Common myeloid progenitor, CD34-positive (primary cell): Measurements from ENCODE around the gene TRMT61A.

ENCODE experiments used
- CTCF ChIA-PET: fragments of 350-600 bp; sonication (Branson Sonifier 250); formaldehyde crosslinking; loops from one replicate; lab custom pipeline; 2021; ENCODE audit warnings: antibody characterized with exemption; lab: Charles Lee
- POLR2A ChIA-PET: fragments of 350-600 bp; sonication (Branson Sonifier 250); formaldehyde crosslinking; loops from one replicate; lab custom pipeline; 2021; ENCODE audit warnings: antibody characterized with exemption; lab: Charles Lee
- DNase-seq, 3 donors: peaks; one replicate each; pipeline versions ENCODE4 v3.0.0 to v3.0.0-alpha.2; 2013
- H3K27ac ChIP-seq, 2 experiments: 1 replicate in 1 of 2; 2 replicates in 1 of 2; pipeline ENCODE4 v1.7.0; 2013; ENCODE audit warnings: inconsistent platforms in 2 of 2, low read length in 2 of 2, mild to moderate bottlenecking in 2 of 2, low read depth in 1 of 2, moderate library complexity in 1 of 2; ENCODE audit not compliant: severe bottlenecking in 2 of 2, insufficient read depth in 1 of 2, poor library complexity in 1 of 2
- H3K27me3 ChIP-seq, 5 experiments: replicated peaks in 2 of 5; 1 replicate in 3 of 5; 2 replicates in 2 of 5; pipeline versions ENCODE4 v1.6.1 to v1.7.0; 2013; ENCODE audit warnings: low read length in 4 of 5, mild to moderate bottlenecking in 2 of 5, moderate library complexity in 2 of 5, inconsistent platforms in 1 of 5; ENCODE audit not compliant: insufficient read depth in 5 of 5, control insufficient read depth in 4 of 5
- H3K36me3 ChIP-seq, 4 experiments: 1 replicate in 2 of 4; 2 replicates in 2 of 4; pipeline versions ENCODE4 v1.6.1 to v1.7.0; 2013; ENCODE audit warnings: low read length in 3 of 4, control low read depth in 1 of 4, mild to moderate bottlenecking in 1 of 4; ENCODE audit not compliant: control insufficient read depth in 4 of 4, insufficient read depth in 4 of 4
- H3K4me1 ChIP-seq, 4 experiments: 1 replicate in 3 of 4; 2 replicates in 1 of 4; pipeline versions ENCODE4 v1.6.1 to v1.7.1; 2013; ENCODE audit warnings: low read length in 3 of 4, mild to moderate bottlenecking in 3 of 4, control low read depth in 1 of 4, inconsistent platforms in 1 of 4, moderate library complexity in 1 of 4; ENCODE audit not compliant: control insufficient read depth in 4 of 4, insufficient read depth in 4 of 4; ENCODE audit errors: control extremely low read depth in 1 of 4
- H3K4me3 ChIP-seq, 7 experiments: 1 replicate in 4 of 7; 2 replicates in 3 of 7; pipeline versions ENCODE4 v1.5.1 to v1.7.0; 2013; ENCODE audit warnings: mild to moderate bottlenecking in 7 of 7, low read length in 6 of 7, moderate library complexity in 6 of 7, inconsistent platforms in 2 of 7, low read depth in 2 of 7, control low read depth in 1 of 7; ENCODE audit not compliant: insufficient read depth in 4 of 7, control insufficient read depth in 1 of 7; ENCODE audit errors: extremely low read depth in 1 of 7
- H3K9me3 ChIP-seq, 5 experiments: 1 replicate in 4 of 5; 2 replicates in 1 of 5; pipeline versions ENCODE4 v1.6.1 to v1.7.1; 2013; ENCODE audit warnings: low read length in 4 of 5, mild to moderate bottlenecking in 2 of 5, inconsistent platforms in 1 of 5, low read depth in 1 of 5, moderate library complexity in 1 of 5; ENCODE audit not compliant: control insufficient read depth in 4 of 5, insufficient read depth in 2 of 5; ENCODE audit errors: control extremely low read depth in 1 of 5
- WGBS: methylation state at CpG from one replicate; pipeline ENCODE4 v1.1.5; 2013; ENCODE audit not compliant: insufficient coverage; 5-methylcytosine and 5-hydroxymethylcytosine counted together

Gene TRMT61A

DNA sequence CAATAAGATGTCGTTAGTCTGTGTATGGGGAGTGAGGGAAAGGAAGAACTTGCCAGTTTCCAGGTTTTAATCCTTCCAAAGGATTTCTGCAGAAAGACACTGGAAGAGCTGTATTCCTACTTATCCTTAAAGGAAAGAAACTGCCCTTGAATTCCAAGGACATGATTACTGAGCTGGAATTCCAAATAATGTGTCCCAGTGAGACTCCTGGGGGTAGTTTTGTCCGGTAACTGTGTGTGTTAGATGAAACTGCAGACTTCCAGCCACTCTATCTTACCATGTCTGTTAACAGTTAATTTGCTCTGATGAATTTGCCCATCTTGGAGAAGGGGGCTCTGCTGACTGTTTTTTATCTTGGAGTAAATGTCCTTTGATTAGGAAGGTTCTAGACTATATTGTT lies 39.4 kb upstream of the TRMT61A start:
- no peaks in the 10 kb centered on the region for H3K4me1 ChIP-seq
- no peak for DNase-seq
- H3K27me3 ChIP-seq: no peaks in the 10 kb centered on the region
- CTCF ChIA-PET: interaction anchor here (0.8 kb wide), 1 partner anchor 12 kb away, joined by 4 read pairs; no protein-coding TSS in a partner anchor
- H3K27ac ChIP-seq: no peak overlapping the region
- 86% methylated on average over 1 of the region's 2 CpGs for WGBS
- peaks cover 22 to 62% (median 35%) of the 10 kb centered on the region in 4 experiments for H3K36me3 ChIP-seq
- POLR2A ChIA-PET: no interaction called here
- no peaks in the 10 kb centered on the region for H3K9me3 ChIP-seq
- no peak overlapping the region for H3K4me3 ChIP-seq

DNA sequence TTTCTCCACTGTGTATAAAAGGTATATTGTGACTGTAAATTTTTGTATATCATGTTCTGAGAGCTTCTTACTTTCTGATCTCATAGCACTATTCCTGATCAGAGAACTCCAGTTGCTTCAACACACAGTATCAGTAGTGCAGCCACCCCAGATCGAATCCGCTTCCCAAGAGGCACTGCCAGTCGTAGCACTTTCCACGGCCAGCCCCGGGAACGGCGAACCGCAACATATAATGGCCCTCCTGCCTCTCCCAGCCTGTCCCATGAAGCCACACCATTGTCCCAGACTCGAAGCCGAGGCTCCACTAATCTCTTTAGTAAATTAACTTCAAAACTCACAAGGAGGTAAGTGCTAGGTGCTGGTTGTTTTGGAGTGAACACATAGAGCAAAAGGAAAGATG lies 37.3 kb upstream of the TRMT61A start:
- H3K9me3 ChIP-seq: no peaks in the 10 kb centered on the region
- no peak overlapping the region for H3K27ac ChIP-seq
- ChIA-PET CTCF (interaction anchor here (1.0 to 1.3 kb wide), 2 partner anchors 11 to 27 kb away, joined by 3 to 6 read pairs; no protein-coding TSS in a partner anchor), POLR2A (no interaction called here)
- H3K27me3 ChIP-seq: no peaks in the 10 kb centered on the region
- peaks cover 24 to 77% (median 43%) of the 10 kb centered on the region in 4 experiments for H3K36me3 ChIP-seq
- no peaks in the 10 kb centered on the region for H3K4me1 ChIP-seq
- H3K4me3 ChIP-seq: no peak overlapping the region
- 90% methylated on average over 5 of the region's 10 CpGs for WGBS
- no peak for DNase-seq

DNA sequence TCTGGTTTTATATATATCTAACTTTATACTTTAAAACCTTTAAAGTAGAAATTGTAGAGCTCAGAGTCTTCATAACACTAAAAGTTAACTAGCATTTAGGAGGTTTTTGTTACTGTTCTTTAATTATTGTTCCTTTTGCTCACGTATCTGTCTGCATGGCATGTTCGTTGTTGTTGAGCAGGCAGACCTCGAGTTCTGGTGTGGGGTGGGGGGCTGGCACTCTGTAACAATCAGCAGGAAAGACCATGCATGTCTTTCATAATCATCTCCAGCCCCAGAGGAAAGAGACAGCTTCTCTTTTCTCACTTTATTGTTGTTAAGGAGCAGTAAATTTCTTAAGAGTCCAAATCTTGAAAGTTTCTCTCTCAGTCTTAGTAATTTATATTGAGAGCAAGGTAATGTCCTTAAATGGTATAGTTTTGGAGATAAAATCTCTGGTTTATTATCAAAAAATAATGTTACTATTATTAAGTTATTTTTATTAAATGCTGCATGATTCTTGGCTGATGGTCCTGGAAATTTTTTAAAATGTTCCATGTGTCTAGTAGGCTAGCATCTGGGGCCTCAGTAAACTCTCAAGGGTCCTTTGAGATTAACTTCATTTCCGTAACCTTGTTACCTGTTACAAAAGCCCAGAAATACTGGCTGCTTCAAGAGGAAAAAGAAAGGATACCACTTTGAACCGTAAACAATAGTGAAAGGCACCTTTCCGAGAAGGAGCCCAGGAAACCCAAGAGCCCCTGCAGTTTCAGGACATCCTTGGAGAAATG lies 36.7 kb upstream of the TRMT61A start:
- WGBS: 98% methylated on average over 6 of the region's 6 CpGs
- H3K4me1 ChIP-seq: no peaks in the 10 kb centered on the region
- POLR2A ChIA-PET: interaction anchor here (0.7 kb wide), 1 partner anchor 158 kb away, joined by 8 read pairs; no protein-coding TSS in a partner anchor
- H3K4me3 ChIP-seq: no peak overlapping the region
- no peaks in the 10 kb centered on the region for H3K9me3 ChIP-seq
- peaks cover 23 to 76% (median 41%) of the 10 kb centered on the region in 4 experiments for H3K36me3 ChIP-seq
- no peaks in the 10 kb centered on the region for H3K27me3 ChIP-seq
- DNase-seq: no peak
- CTCF ChIA-PET: interaction anchor here (1.0 to 1.5 kb wide), 3 partner anchors 8 to 27 kb away, joined by 3 to 6 read pairs (median 3); no protein-coding TSS in a partner anchor
- H3K27ac ChIP-seq: no peak overlapping the region

DNA sequence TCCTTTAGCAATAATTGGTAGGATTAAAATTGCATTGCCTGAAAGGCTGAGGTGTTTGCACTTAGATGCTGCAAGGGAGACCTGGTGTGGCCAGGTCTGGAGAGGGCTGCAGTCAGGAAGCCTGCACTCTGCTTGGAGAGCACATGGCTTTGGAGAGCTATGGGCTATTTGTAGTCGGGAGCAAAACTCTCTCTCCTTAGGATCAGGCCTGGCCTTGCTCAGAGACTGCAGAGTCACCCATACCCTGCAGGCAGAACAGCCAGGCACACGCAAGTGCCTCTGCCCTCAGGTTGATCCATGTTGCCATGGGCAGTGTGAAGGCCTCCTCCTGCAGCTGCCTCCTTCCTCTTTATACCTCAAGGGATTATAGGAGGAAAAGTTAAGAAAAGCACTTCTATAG lies 33.1 kb upstream of the TRMT61A start:
- no peak overlapping the region for H3K27ac ChIP-seq
- H3K27me3 ChIP-seq: no peaks in the 10 kb centered on the region

DNA sequence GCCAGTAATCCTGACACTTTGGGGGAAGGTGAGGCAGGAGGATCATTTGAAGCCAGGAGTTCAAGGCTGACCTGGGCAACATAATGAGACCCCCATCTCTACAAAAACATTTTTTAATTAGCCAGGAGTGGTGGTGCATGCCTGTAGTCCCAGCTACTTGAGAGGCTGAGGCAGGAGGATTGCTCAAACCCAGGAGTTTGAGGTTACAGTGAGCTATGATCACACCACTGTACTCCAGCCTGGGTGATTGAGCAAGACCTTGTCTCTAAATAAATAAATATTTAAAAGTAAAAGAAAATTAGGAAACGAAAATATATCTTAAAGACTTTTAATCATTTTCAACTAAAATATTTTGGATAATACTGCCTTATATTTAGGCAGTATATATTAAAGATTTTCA lies 32.2 kb upstream of the TRMT61A start:
- WGBS: no CpG with 5 or more reads among the region's 1 CpG
- Histone ChIP-seq H3K27ac (no peak overlapping the region), H3K4me1 (peaks cover 0 to 10% (median 0%) of the 10 kb centered on the region in 4 experiments), H3K9me3 (no peaks in the 10 kb centered on the region), H3K4me3 (no peak overlapping the region), H3K36me3 (peaks cover 9 to 61% (median 40%) of the 10 kb centered on the region in 4 experiments), H3K27me3 (no peaks in the 10 kb centered on the region)
- DNase-seq: no peak
- ChIA-PET POLR2A (no interaction called here), CTCF (no interaction called here)

More for the DNA sequence above, 33.1 kb upstream of the TRMT61A start:
- POLR2A ChIA-PET: no interaction called here
- Histone ChIP-seq H3K4me3 (no peak overlapping the region), H3K9me3 (no peaks in the 10 kb centered on the region), H3K4me1 (peaks cover 0 to 3% (median 0%) of the 10 kb centered on the region in 4 experiments), H3K36me3 (peaks cover 9 to 61% (median 38%) of the 10 kb centered on the region in 4 experiments)
- 88% methylated on average over 1 of the region's 2 CpGs for WGBS
- CTCF ChIA-PET: no interaction called here
- DNase-seq: no peak

DNA sequence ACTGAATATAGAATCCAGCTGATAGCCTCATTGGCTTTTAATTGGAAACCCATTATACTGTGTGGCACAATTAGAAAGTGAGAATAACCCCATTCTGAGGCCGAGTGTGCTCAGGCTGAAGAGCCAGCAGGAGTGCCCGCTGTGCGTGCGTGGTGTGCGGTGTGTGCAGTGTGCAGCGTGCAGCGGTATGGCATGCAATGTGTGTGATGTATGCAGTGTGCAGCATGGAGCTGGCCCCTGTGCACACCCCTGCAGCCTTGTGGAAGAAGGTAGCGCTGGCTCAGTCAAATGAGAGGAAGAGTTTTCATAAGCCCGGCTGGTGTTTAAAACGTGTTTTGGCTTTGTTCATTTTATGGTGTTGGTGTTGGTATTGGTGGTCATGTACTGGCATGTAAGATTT lies 29.3 kb upstream of the TRMT61A start:
- H3K4me1 ChIP-seq: peaks cover 0 to 18% (median 3%) of the 10 kb centered on the region in 4 experiments
- POLR2A ChIA-PET: no interaction called here
- no peaks in the 10 kb centered on the region for H3K9me3 ChIP-seq
- WGBS: 90% methylated on average over 8 of the region's 10 CpGs
- no peak overlapping the region for H3K27ac ChIP-seq
- CTCF ChIA-PET: interaction anchor here (0.6 to 2.4 kb wide), 15 partner anchors 10 to 145 kb away, joined by 3 to 11 read pairs (median 5); no protein-coding TSS in a partner anchor
- no peak overlapping the region for H3K4me3 ChIP-seq
- H3K36me3 ChIP-seq: peaks cover 2 to 68% (median 48%) of the 10 kb centered on the region in 4 experiments
- no peaks in the 10 kb centered on the region for H3K27me3 ChIP-seq
- DNase-seq: no peak
